H9 (cell line): ENCODE data around the gene PRR5L. TPM values are rescaled to one million over a fixed set of nuclear protein-coding genes. Genes with fewer than 3 reads are reported as not detected.

Source experiments
- DNase-seq: peaks from one replicate; pipeline ENCODE4 v3.0.0-alpha.2; 2017
- H2AFZ ChIP-seq: one replicate; pipeline ENCODE4 v1.6.1; 2013; ENCODE audit warnings: mild to moderate bottlenecking, low read length, control low read depth, moderate library complexity
- H2AK5ac ChIP-seq: 2 replicates; pipeline ENCODE4 v1.6.1; 2013; ENCODE audit warnings: low read length, control low read depth, mixed read lengths; ENCODE audit not compliant: insufficient read length
- H2BK120ac ChIP-seq: one replicate; pipeline ENCODE4 v1.6.1; 2013; ENCODE audit warnings: low read depth, mild to moderate bottlenecking, low read length, control low read depth, inconsistent platforms; ENCODE audit not compliant: poor library complexity, severe bottlenecking
- H2BK12ac ChIP-seq: 2 replicates; pipeline ENCODE4 v1.6.1; 2013; ENCODE audit warnings: low read length, control low read depth, mixed read lengths, low read depth; ENCODE audit not compliant: insufficient read length
- H2BK15ac ChIP-seq: 2 replicates; pipeline ENCODE4 v1.6.1; 2013; ENCODE audit warnings: low read depth, low read length, control low read depth
- H2BK20ac ChIP-seq: one replicate; pipeline ENCODE4 v1.6.1; 2013; ENCODE audit warnings: low read depth, mild to moderate bottlenecking, low read length, control low read depth, inconsistent platforms; ENCODE audit not compliant: poor library complexity, severe bottlenecking
- H2BK5ac ChIP-seq: 2 replicates; pipeline ENCODE4 v1.6.1; 2013; ENCODE audit warnings: low read length, control low read depth, mixed read lengths; ENCODE audit not compliant: insufficient read length
- H3K14ac ChIP-seq: 2 replicates; pipeline ENCODE4 v1.6.1; 2013; ENCODE audit warnings: low read length, control low read depth; ENCODE audit not compliant: insufficient read depth
- H3K18ac ChIP-seq: 2 replicates; pipeline ENCODE4 v1.6.1; 2013; ENCODE audit warnings: low read depth, mild to moderate bottlenecking, mixed read lengths, low read length, control low read depth; ENCODE audit not compliant: insufficient read length
- H3K23ac ChIP-seq: 2 replicates; pipeline ENCODE4 v1.6.1; 2013; ENCODE audit warnings: low read length, control low read depth, mixed read lengths, low read depth; ENCODE audit not compliant: insufficient read length
- H3K23me2 ChIP-seq: 2 replicates; pipeline ENCODE4 v1.6.1; 2013; ENCODE audit warnings: low read depth, mild to moderate bottlenecking, mixed read lengths, low read length, control low read depth; ENCODE audit not compliant: insufficient read length, poor library complexity, severe bottlenecking
- H3K27ac ChIP-seq: 2 replicates; pipeline ENCODE4 v1.5.1; 2013; ENCODE audit warnings: low read length, control low read depth, mixed read lengths, low read depth; ENCODE audit not compliant: insufficient read length
- H3K27me3 ChIP-seq: 2 replicates; pipeline ENCODE4 v1.6.1; 2013; ENCODE audit warnings: low read length, control low read depth, inconsistent platforms; ENCODE audit not compliant: insufficient read depth
- H3K4ac ChIP-seq: 2 replicates; pipeline ENCODE4 v1.6.1; 2013; ENCODE audit warnings: low read depth, mild to moderate bottlenecking, control low read depth, inconsistent platforms, low read length, moderate library complexity
- H3K4me1 ChIP-seq: 2 replicates; pipeline ENCODE4 v1.6.1; 2013; ENCODE audit warnings: low read length, control low read depth, inconsistent platforms; ENCODE audit not compliant: insufficient read depth
- H3K4me2 ChIP-seq: 2 replicates; pipeline ENCODE4 v1.6.1; 2013; ENCODE audit warnings: low read length, control low read depth, mixed read lengths; ENCODE audit not compliant: insufficient read length, insufficient read depth
- H3K56ac ChIP-seq: 2 replicates; pipeline ENCODE4 v1.6.1; 2013; ENCODE audit warnings: low read depth, mild to moderate bottlenecking, mixed read lengths, low read length, control low read depth; ENCODE audit not compliant: insufficient read length
- H3K79me1 ChIP-seq: 2 replicates; pipeline ENCODE4 v1.6.1; 2013; ENCODE audit warnings: low read depth, mild to moderate bottlenecking, moderate library complexity, low read length, control low read depth, inconsistent platforms; ENCODE audit not compliant: insufficient read depth, poor library complexity, severe bottlenecking
- H3K79me2 ChIP-seq: 2 replicates; pipeline ENCODE4 v1.6.1; 2013; ENCODE audit warnings: low read length, control low read depth, inconsistent platforms; ENCODE audit not compliant: insufficient read depth
- H3K9ac ChIP-seq: 2 replicates; pipeline ENCODE4 v1.6.1; 2013; ENCODE audit warnings: low read length, control low read depth, mixed read lengths; ENCODE audit not compliant: insufficient read length; ENCODE audit errors: extremely low read depth
- H3K9me3 ChIP-seq: one replicate; pipeline ENCODE4 v1.6.1; 2013; ENCODE audit warnings: low read depth, low read length, inconsistent platforms; ENCODE audit not compliant: control insufficient read depth
- H3T11ph ChIP-seq: one replicate; pipeline ENCODE4 v1.6.1; 2013; ENCODE audit warnings: mild to moderate bottlenecking, low read length, control low read depth, inconsistent platforms
- H4K20me1 ChIP-seq: one replicate; pipeline ENCODE4 v1.6.1; 2013; ENCODE audit not compliant: control insufficient read depth, insufficient read length, insufficient read depth
- H4K5ac ChIP-seq: 2 replicates; pipeline ENCODE4 v1.6.1; 2013; ENCODE audit warnings: low read depth, mild to moderate bottlenecking, mixed read lengths, low read length, control low read depth; ENCODE audit not compliant: insufficient read length
- H4K8ac ChIP-seq: replicated peaks from 2 replicates; pipeline ENCODE4 v1.6.1; 2013; ENCODE audit warnings: low read length, control low read depth, mixed read lengths, low read depth; ENCODE audit not compliant: insufficient read length
- H4K91ac ChIP-seq: 2 replicates; pipeline ENCODE4 v1.6.1; 2013; ENCODE audit warnings: low read depth, mild to moderate bottlenecking, moderate library complexity, mixed read lengths, low read length, control low read depth; ENCODE audit not compliant: insufficient read length
- H3K27ac Mint-ChIP-seq, 3 experiments: 2 replicates in 2 of 3; 3 replicates in 1 of 3; pipeline ENCODE4 v1.8.0; 2020 to 2021; ENCODE audit warnings: mixed read lengths in 3 of 3, mild to moderate bottlenecking in 1 of 3, moderate library complexity in 1 of 3
- H3K27me3 Mint-ChIP-seq: 2 replicates; pipeline ENCODE4 v1.8.0; 2021; ENCODE audit warnings: low read depth, mild to moderate bottlenecking, moderate library complexity, mixed read lengths
- H3K36me3 Mint-ChIP-seq, 3 experiments: 2 replicates in 2 of 3; 3 replicates in 1 of 3; pipeline ENCODE4 v1.8.0; 2020 to 2021; ENCODE audit warnings: low read depth in 3 of 3, mixed read lengths in 3 of 3; ENCODE audit not compliant: insufficient read depth in 1 of 3
- H3K4me1 Mint-ChIP-seq, 2 experiments: 2 replicates each; pipeline ENCODE4 v1.8.0; 2020; ENCODE audit warnings: mixed read lengths in 2 of 2
- H3K4me3 Mint-ChIP-seq, 2 experiments: 2 replicates in 1 of 2; 3 replicates in 1 of 2; pipeline ENCODE4 v1.8.0; 2020 to 2021; ENCODE audit warnings: mild to moderate bottlenecking in 2 of 2, mixed read lengths in 2 of 2, moderate library complexity in 1 of 2
- H3K9me3 Mint-ChIP-seq, 2 experiments: 2 replicates in 1 of 2; 3 replicates in 1 of 2; pipeline ENCODE4 v1.8.0; 2020; ENCODE audit warnings: mild to moderate bottlenecking in 2 of 2, mixed read lengths in 2 of 2, moderate library complexity in 1 of 2
- CTCF ChIP-seq: fragments of 200-600 bp; sonication (generic); conservative IDR thresholded peaks from 3 replicates; pipeline ENCODE4 v1.8.0; 2021; ENCODE audit warnings: antibody characterized with exemption, mild to moderate bottlenecking
- WGBS: extraction: QIAGEN DNeasy Blood & Tissue Kit; methylation state at CpG from one replicate; pipeline ENCODE4 v1.1.7; 2013; ENCODE audit warnings: missing lambda C conversion rate, low lambda C conversion rate, mixed read lengths; ENCODE audit not compliant: insufficient read length; ENCODE audit errors: extremely low coverage; 5-methylcytosine and 5-hydroxymethylcytosine counted together
- total RNA-seq: library from RNA; stranded (reverse); gene quantifications from 2 replicates; pipeline ENCODE4 v1.2.1, GENCODE V29; 2021

The PRR5L gene
- total RNA-seq, 1 experiment from 2014 or later, result 5.6 TPM

- Mint-ChIP-seq H3K4me3 (peak overlapping the region in 1 of 2 experiments; percentile 33; a peak in 1 of 5 replicates), H3K36me3 (peaks cover 0 to 3% (median 0%) of the 10 kb centered on the region in 3 experiments; a peak in 1 of 7 replicates), H3K4me1 (peaks cover 31 to 33% of the 10 kb centered on the region in 2 experiments), H3K27me3 (no peaks in the 10 kb centered on the region; the same call in 1 of the 2 replicates), H3K9me3 (no peaks in the 10 kb centered on the region), H3K27ac (peak overlapping the region in 2 of 3 experiments; percentile 83 to 97; a peak in 4 of 7 replicates)
- Histone ChIP-seq H2AFZ (no peak overlapping the region), H2BK12ac (no peak overlapping the region), H4K8ac (no peak overlapping the region), H3K23me2 (no peaks in the 10 kb centered on the region), H3K14ac (peak overlapping the region; percentile 62; the same call in 1 of the 2 replicates), H3K18ac (peak overlapping the region; percentile 59), H3K79me1 (no peaks in the 10 kb centered on the region), H3K9me3 (no peaks in the 10 kb centered on the region), H4K20me1 (no peaks in the 10 kb centered on the region), H4K91ac (no peak overlapping the region), H3T11ph (no peak overlapping the region), H2BK20ac (no peak overlapping the region), H3K27ac (no peak overlapping the region), H2BK5ac (no peak overlapping the region), H3K27me3 (no peaks in the 10 kb centered on the region), H3K4me1 (no peaks in the 10 kb centered on the region; the same call in 1 of the 2 replicates), H3K4me2 (no peak overlapping the region), H3K23ac (no peak overlapping the region), H3K56ac (no peak overlapping the region), H3K79me2 (no peaks in the 10 kb centered on the region), H3K4ac (no peak overlapping the region), H3K9ac (no peak overlapping the region), H2BK15ac (no peak overlapping the region), H2AK5ac (no peak overlapping the region), H2BK120ac (no peak overlapping the region), H4K5ac (no peak overlapping the region)
- TF ChIP-seq CTCF, result no peak
- no CpG with 5 or more reads among the region's 17 CpGs for WGBS
- no peak for DNase-seq
Observed at GRCh38 chr11:36454941-36455631, 159.0 kb downstream of the PRR5L start.
